H1 (cell line): ENCODE data around the gene TBKBP1.

ENCODE experiments used
- EP300 ChIP-seq, 2 experiments: IDR thresholded peaks; 1 replicate in 1 of 2; 2 replicates in 1 of 2; pipeline ENCODE4 v1.6.1; 2011 to 2012; ENCODE audit warnings: low read depth in 2 of 2, low read length in 2 of 2, mild to moderate bottlenecking in 2 of 2, borderline replicate concordance in 1 of 2, inconsistent platforms in 1 of 2, moderate library complexity in 1 of 2
- EZH2 ChIP-seq: fragments of 200-600 bp; sonication (generic); IDR thresholded peaks from 2 replicates; pipeline ENCODE4 v1.7.1; 2012; ENCODE audit warnings: low read depth, mild to moderate bottlenecking, moderate library complexity, low read length, inconsistent platforms; ENCODE audit not compliant: severe bottlenecking
- GTF2F1 ChIP-seq: IDR thresholded peaks from 2 replicates; pipeline ENCODE4 v1.6.1; 2012; ENCODE audit warnings: low read depth, low read length, improper control_type of control experiment, borderline replicate concordance
- TEAD4 ChIP-seq: IDR thresholded peaks from 2 replicates; pipeline ENCODE4 v1.6.1; 2012; ENCODE audit warnings: low read depth, low read length, inconsistent platforms, mixed read lengths
- TF ChIP-seq, protein P1 (sequence below), 3 experiments: IDR thresholded peaks; 1 replicate in 2 of 3; 2 replicates in 1 of 3; pipeline versions ENCODE4 v1.5.1 to v1.6.1; 2011; ENCODE audit warnings: low read length in 3 of 3, mild to moderate bottlenecking in 3 of 3, inconsistent platforms in 2 of 3, low read depth in 1 of 3, moderate library complexity in 1 of 3; ENCODE audit not compliant: insufficient read depth in 1 of 3; ENCODE audit errors: control extremely low read depth in 1 of 3

DNA sequence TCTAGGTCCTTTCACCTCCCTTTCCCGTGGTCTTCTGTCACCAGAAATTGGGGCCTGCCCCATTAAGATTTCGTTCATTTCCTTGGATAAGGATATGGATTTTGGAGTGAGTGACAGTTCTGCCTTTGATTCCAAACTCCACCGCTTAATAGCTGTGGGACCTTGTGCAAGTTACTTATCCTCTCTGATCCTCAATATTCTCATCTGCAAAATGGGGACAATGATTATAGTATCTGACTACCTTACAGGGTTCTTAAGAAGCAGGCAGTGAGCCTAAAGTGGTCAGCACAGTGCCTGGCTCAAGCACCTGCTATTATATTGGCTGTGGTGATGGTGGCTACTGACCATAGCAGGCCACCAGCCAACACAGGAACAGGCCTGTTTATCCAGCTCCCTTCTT lies 15.6 kb downstream of the TBKBP1 start:
- TF ChIP-seq EP300 (IDR thresholded peaks at IDR 0.05; ENCODE audit: borderline replicate concordance in 1 of 2, low read depth in 2 of 2, low read length in 2 of 2) (no peak), EZH2 (no peak), TEAD4 (no peak), GTF2F1 (no peak)
- TF ChIP-seq, protein P1, sequence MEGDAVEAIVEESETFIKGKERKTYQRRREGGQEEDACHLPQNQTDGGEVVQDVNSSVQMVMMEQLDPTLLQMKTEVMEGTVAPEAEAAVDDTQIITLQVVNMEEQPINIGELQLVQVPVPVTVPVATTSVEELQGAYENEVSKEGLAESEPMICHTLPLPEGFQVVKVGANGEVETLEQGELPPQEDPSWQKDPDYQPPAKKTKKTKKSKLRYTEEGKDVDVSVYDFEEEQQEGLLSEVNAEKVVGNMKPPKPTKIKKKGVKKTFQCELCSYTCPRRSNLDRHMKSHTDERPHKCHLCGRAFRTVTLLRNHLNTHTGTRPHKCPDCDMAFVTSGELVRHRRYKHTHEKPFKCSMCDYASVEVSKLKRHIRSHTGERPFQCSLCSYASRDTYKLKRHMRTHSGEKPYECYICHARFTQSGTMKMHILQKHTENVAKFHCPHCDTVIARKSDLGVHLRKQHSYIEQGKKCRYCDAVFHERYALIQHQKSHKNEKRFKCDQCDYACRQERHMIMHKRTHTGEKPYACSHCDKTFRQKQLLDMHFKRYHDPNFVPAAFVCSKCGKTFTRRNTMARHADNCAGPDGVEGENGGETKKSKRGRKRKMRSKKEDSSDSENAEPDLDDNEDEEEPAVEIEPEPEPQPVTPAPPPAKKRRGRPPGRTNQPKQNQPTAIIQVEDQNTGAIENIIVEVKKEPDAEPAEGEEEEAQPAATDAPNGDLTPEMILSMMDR (IDR thresholded peaks at IDR 0.05; ENCODE audit: control extremely low read depth in 1 of 3, insufficient read depth in 1 of 3, low read depth in 1 of 3, low read length in 3 of 3), result no peak
